B cell (primary cell): ENCODE results near the gene PXK. TPM values are rescaled to one million over a fixed set of nuclear protein-coding genes. Genes with fewer than 3 reads are reported as not detected.

Experiments
- ATAC-seq: fragments of 200-7000 bp; cut with Tn5 transposase; one replicate; pipeline ENCODE4 v1.10.0; 2021; ENCODE audit warnings: low read depth, mild to moderate bottlenecking, moderate number of reproducible peaks, moderate library complexity
- CTCF ChIA-PET: fragments of 350-600 bp; sonication (Branson Sonifier 250); formaldehyde crosslinking; loops from one replicate; lab custom pipeline; 2021; ENCODE audit warnings: antibody characterized with exemption, inconsistent platforms; lab: Charles Lee
- POLR2A ChIA-PET: fragments of 350-600 bp; sonication (Branson Sonifier 250); formaldehyde crosslinking; loops from one replicate; lab custom pipeline; 2021; ENCODE audit warnings: antibody characterized with exemption; lab: Charles Lee
- DNase-seq: peaks from one replicate; pipeline ENCODE4 v3.0.0; 2013
- H2AFZ ChIP-seq: 2 replicates; pipeline ENCODE4 v1.6.1; 2012; ENCODE audit warnings: mild to moderate bottlenecking, low read depth, low read length; ENCODE audit not compliant: insufficient read depth, poor library complexity, severe bottlenecking
- H3K27ac ChIP-seq, 2 donors: 1 replicate in 1 of 2; 2 replicates in 1 of 2; pipeline ENCODE4 v1.5.1; 2012 to 2013; ENCODE audit warnings: low read length in 2 of 2, mild to moderate bottlenecking in 2 of 2, moderate library complexity in 1 of 2
- H3K27me3 ChIP-seq, 4 experiments: fragments of 200-600 bp in 1 of 4; sonication (generic) in 1 of 4; replicated peaks in 1 of 4; 1 replicate in 2 of 4; 2 replicates in 2 of 4; pipeline versions ENCODE4 v1.6.1 to v1.7.0; 2013 to 2016; ENCODE audit warnings: low read length in 3 of 4, mild to moderate bottlenecking in 2 of 4, mixed read lengths in 1 of 4, moderate library complexity in 1 of 4; ENCODE audit not compliant: insufficient read depth in 4 of 4, control insufficient read depth in 3 of 4; ENCODE audit errors: control extremely low read depth in 1 of 4
- H3K36me3 ChIP-seq, 2 experiments: replicated peaks in 1 of 2; 1 replicate in 1 of 2; 2 replicates in 1 of 2; pipeline versions ENCODE4 v1.6.1 to v1.7.1; 2013; ENCODE audit warnings: low read length in 1 of 2; ENCODE audit not compliant: insufficient read depth in 2 of 2, control insufficient read depth in 1 of 2; ENCODE audit errors: control extremely low read depth in 1 of 2, extremely low read depth in 1 of 2
- H3K4me1 ChIP-seq, 2 donors: fragments of 200-600 bp in 1 of 2; sonication (generic) in 1 of 2; 1 replicate in 1 of 2; 2 replicates in 1 of 2; pipeline versions ENCODE4 v1.5.1 to v1.6.1; 2013 to 2017; ENCODE audit warnings: low read length in 2 of 2; ENCODE audit not compliant: control insufficient read depth in 2 of 2, insufficient read depth in 2 of 2
- H3K4me2 ChIP-seq: replicated peaks from 2 replicates; pipeline ENCODE3; 2012; ENCODE audit warnings: mild to moderate bottlenecking, low read depth, low read length; ENCODE audit not compliant: poor library complexity, severe bottlenecking
- H3K4me3 ChIP-seq, 5 experiments: fragments of 200-600 bp in 1 of 5; sonication (generic) in 1 of 5; 1 replicate in 3 of 5; 2 replicates in 2 of 5; pipeline versions ENCODE4 v1.5.1 to v1.7.0; 2011 to 2016; ENCODE audit warnings: low read length in 4 of 5, mild to moderate bottlenecking in 4 of 5, low read depth in 2 of 5, control low read depth in 1 of 5, moderate library complexity in 1 of 5; ENCODE audit not compliant: insufficient read depth in 1 of 5; ENCODE audit errors: control extremely low read depth in 1 of 5, extremely low read depth in 1 of 5
- H3K79me2 ChIP-seq: fragments of 200-600 bp; sonication (generic); one replicate; pipeline ENCODE4 v1.6.0; 2016; ENCODE audit warnings: low read length; ENCODE audit not compliant: control insufficient read depth, insufficient read depth
- H3K9ac ChIP-seq: fragments of 200-600 bp; sonication (generic); 2 replicates; pipeline ENCODE4 v1.6.1; 2017; ENCODE audit warnings: mild to moderate bottlenecking, low read length, moderate library complexity
- H3K9me3 ChIP-seq, 3 donors: one replicate each; pipeline versions ENCODE4 v1.6.1 to v1.7.1; 2013; ENCODE audit warnings: low read length in 2 of 3; ENCODE audit not compliant: control insufficient read depth in 2 of 3, insufficient read depth in 1 of 3; ENCODE audit errors: control extremely low read depth in 1 of 3
- H4K20me1 ChIP-seq: 2 replicates; pipeline ENCODE4 v1.6.0; 2012; ENCODE audit warnings: mild to moderate bottlenecking, low read length; ENCODE audit not compliant: insufficient read depth, control insufficient read depth, poor library complexity, severe bottlenecking
- H3K27ac Mint-ChIP-seq: one replicate; pipeline ENCODE4 v1.8.0; 2021; ENCODE audit warnings: mixed read lengths
- H3K27me3 Mint-ChIP-seq: one replicate; pipeline ENCODE4 v1.8.0; 2021; ENCODE audit warnings: mixed read lengths
- H3K4me1 Mint-ChIP-seq: one replicate; pipeline ENCODE4 v1.8.0; 2021; ENCODE audit warnings: mixed read lengths
- H3K4me3 Mint-ChIP-seq: one replicate; pipeline ENCODE4 v1.8.0; 2021; ENCODE audit warnings: mixed read lengths
- H3K9me3 Mint-ChIP-seq: one replicate; pipeline ENCODE4 v1.8.0; 2022; ENCODE audit warnings: mixed read lengths; ENCODE audit not compliant: insufficient read depth
- CTCF ChIP-seq: fragments of 200-600 bp; IDR thresholded peaks from one replicate; pipeline ENCODE4 v1.8.0; 2022; ENCODE audit warnings: antibody characterized with exemption, mild to moderate bottlenecking
- EZH2 ChIP-seq: IDR thresholded peaks from 2 replicates; pipeline ENCODE4 v1.6.1; 2012; ENCODE audit warnings: borderline replicate concordance, low read depth, mild to moderate bottlenecking, moderate library complexity, low read length; ENCODE audit not compliant: insufficient read depth, poor library complexity, severe bottlenecking
- WGBS: methylation state at CpG from one replicate; pipeline ENCODE4 v1.1.5; 2013; ENCODE audit warnings: missing lambda C conversion rate; ENCODE audit not compliant: insufficient coverage; 5-methylcytosine and 5-hydroxymethylcytosine counted together
- intact Hi-C: fragments of 100-400 bp; cut with micrococcal nuclease; formaldehyde crosslinking; loops from one replicate; pipeline ENCODE4 v1.10.0; 2022
- polyA plus RNA-seq: library from polyadenylated mRNA; depleted of rRNA; stranded (reverse); fragments of >200 nt; gene quantifications from 2 replicates; pipeline ENCODE4 v1.2.3, GENCODE V29; 2012
- total RNA-seq, 2 donors: library from RNA; stranded (reverse); fragments of 120-200 nt in 1 of 2; gene quantifications; 1 replicate in 1 of 2; 2 replicates in 1 of 2; pipeline versions ENCODE4 v1.2.3 to v1.2.4, GENCODE V29; 2013 to 2022

Gene PXK
- total and polyA plus RNA-seq, 2 donors (not counting 1 experiment from before 2014, with no cell fraction given) = 46.8 to 104 TPM

- no peak for DNase-seq
- no peak for TF ChIP-seq EZH2
- TF ChIP-seq CTCF = no peak
- Histone ChIP-seq H4K20me1 (peaks cover 8% of the 10 kb centered on the region), H3K4me1 (peaks cover 23 to 26% of the 10 kb centered on the region in 2 donors), H3K27me3 (no peaks in the 10 kb centered on the region), H3K9me3 (no peaks in the 10 kb centered on the region), H3K27ac (no peak overlapping the region), H3K9ac (no peak overlapping the region), H3K4me3 (no peak overlapping the region), H3K4me2 (no peak overlapping the region), H3K36me3 (no peaks in the 10 kb centered on the region), H3K79me2 (peaks cover 36% of the 10 kb centered on the region), H2AFZ (no peak overlapping the region)
- CTCF ChIA-PET = interaction anchor here (0.6 kb wide), 1 partner anchor 151 kb away, joined by 3 read pairs; no protein-coding TSS in a partner anchor
- no peak overlapping the region for H3K27ac Mint-ChIP-seq
- POLR2A ChIA-PET = no interaction called here
- ATAC-seq = no peak
- no peak overlapping the region for H3K4me3 Mint-ChIP-seq
- H3K27me3 Mint-ChIP-seq = no peaks in the 10 kb centered on the region
- no peaks in the 10 kb centered on the region for H3K9me3 Mint-ChIP-seq
- peaks cover 41% of the 10 kb centered on the region for H3K4me1 Mint-ChIP-seq
- 96% methylated on average over 6 of the region's 8 CpGs for WGBS
- intact Hi-C loops = no loop called here
These were observed 3.4 kb upstream of the PXK start for GRCh38 chr3:58329150-58329921.

- no peak overlapping the region for H2AFZ ChIP-seq
- no peak overlapping the region for H3K4me2 ChIP-seq
- intact Hi-C loops = no loop called here
- H3K4me1 Mint-ChIP-seq = peaks cover 41% of the 10 kb centered on the region
- peaks cover 8% of the 10 kb centered on the region for H4K20me1 ChIP-seq
- no peaks in the 10 kb centered on the region for H3K9me3 Mint-ChIP-seq
- H3K79me2 ChIP-seq = peaks cover 43% of the 10 kb centered on the region
- H3K36me3 ChIP-seq = no peaks in the 10 kb centered on the region
- ChIA-PET CTCF (interaction anchor here (0.6 to 7.2 kb wide), 5 partner anchors 9 to 162 kb away, joined by 3 to 81 read pairs (median 8); partner anchors contain the start of gene KCTD6), POLR2A (no interaction called here)
- no peaks in the 10 kb centered on the region for H3K27me3 ChIP-seq
- 100% methylated on average over 2 of the region's 5 CpGs for WGBS
- DNase-seq = no peak
- H3K4me3 ChIP-seq = no peak overlapping the region
- H3K4me3 Mint-ChIP-seq = no peak overlapping the region
- H3K27me3 Mint-ChIP-seq = no peaks in the 10 kb centered on the region
- TF ChIP-seq CTCF (no peak), EZH2 (no peak)
- H3K9ac ChIP-seq = no peak overlapping the region
- H3K27ac Mint-ChIP-seq = no peak overlapping the region
- H3K4me1 ChIP-seq = peaks cover 18 to 24% of the 10 kb centered on the region in 2 donors
- no peaks in the 10 kb centered on the region for H3K9me3 ChIP-seq
- no peak for ATAC-seq
- no peak overlapping the region for H3K27ac ChIP-seq
These were observed 2.7 kb upstream of the PXK start for GRCh38 chr3:58329922-58330413.
